Endothelial cell of umbilical vein (primary cell): ENCODE measurements around the gene COL9A3.

Source experiments
- CTCF ChIP-seq, 2 donors: IDR thresholded peaks; 1 replicate in 1 of 2; 2 replicates in 1 of 2; pipeline ENCODE4 v1.5.1; 2011; ENCODE audit warnings: low read length in 2 of 2, mild to moderate bottlenecking in 2 of 2, moderate library complexity in 2 of 2, control low read depth in 1 of 2, inconsistent platforms in 1 of 2, low read depth in 1 of 2; ENCODE audit not compliant: insufficient read depth in 1 of 2; ENCODE audit errors: extremely low read depth in 1 of 2
- JUN ChIP-seq: IDR thresholded peaks from 2 replicates; pipeline ENCODE4 v1.6.1; 2011; ENCODE audit warnings: borderline replicate concordance, low read depth; ENCODE audit not compliant: insufficient read length, insufficient read depth
- POLR2A ChIP-seq: IDR thresholded peaks from 2 replicates; pipeline ENCODE4 v1.6.1; 2012; ENCODE audit warnings: low read depth, mild to moderate bottlenecking, control low read depth, low read length
- TF ChIP-seq, protein P1 (sequence below): IDR thresholded peaks from 2 replicates; pipeline ENCODE4 v1.6.1; 2011; ENCODE audit not compliant: insufficient read depth, insufficient read length

- no peak for TF ChIP-seq CTCF (IDR thresholded peaks at IDR 0.05; ENCODE audit: extremely low read depth in 1 of 2, insufficient read depth in 1 of 2, low read depth in 1 of 2, low read length in 2 of 2)
- no peak for TF ChIP-seq POLR2A
- TF ChIP-seq, protein P1, sequence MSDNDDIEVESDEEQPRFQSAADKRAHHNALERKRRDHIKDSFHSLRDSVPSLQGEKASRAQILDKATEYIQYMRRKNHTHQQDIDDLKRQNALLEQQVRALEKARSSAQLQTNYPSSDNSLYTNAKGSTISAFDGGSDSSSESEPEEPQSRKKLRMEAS, result no peak
- no peak for TF ChIP-seq JUN
These were observed 21.5 kb downstream of the COL9A3 start for GRCh38 chr20:62838128-62838891.
